Measurements from ENCODE around the gene MRM2.

Gene MRM2

GRCh38 chr7:2261611-2262010 is 19.6 kb upstream of the MRM2 start:
- POLR2A ChIA-PET = no interaction called here
- H3K4me3 ChIP-seq (ENCODE audit: low read depth, low read length) = no peak overlapping the region
- no peak for DNase-seq (ENCODE audit: low read depth, low spot score)
- CTCF ChIA-PET = interaction anchor here (1.6 to 3.6 kb wide), 2 partner anchors 9 to 13 kb away, joined by 3 to 15 read pairs; no protein-coding TSS in a partner anchor
- no peak for TF ChIP-seq CTCF (IDR thresholded peaks at IDR 0.05; ENCODE audit: insufficient read depth, low read length, missing control alignments)

- H3K4me3 ChIP-seq (ENCODE audit: low read depth, low read length) = no peak overlapping the region
- CTCF ChIA-PET = interaction anchor here (3.6 kb wide), 1 partner anchor 12 kb away, joined by 15 read pairs; no protein-coding TSS in a partner anchor
- no peak for DNase-seq (ENCODE audit: low read depth, low spot score)
- POLR2A ChIA-PET = no interaction called here
- TF ChIP-seq CTCF (IDR thresholded peaks at IDR 0.05; ENCODE audit: insufficient read depth, low read length, missing control alignments) = no peak
Observed at GRCh38 chr7:2260820-2261219, 18.8 kb upstream of the MRM2 start.

- DNase-seq (ENCODE audit: low read depth, low spot score) = no peak
- POLR2A ChIA-PET = no interaction called here
- TF ChIP-seq CTCF (IDR thresholded peaks at IDR 0.05; ENCODE audit: insufficient read depth, low read length, missing control alignments) = no peak
- CTCF ChIA-PET = interaction anchor here (3.6 kb wide), 1 partner anchor 11 kb away, joined by 15 read pairs; no protein-coding TSS in a partner anchor
- H3K4me3 ChIP-seq (ENCODE audit: low read depth, low read length) = no peak overlapping the region
Observed at GRCh38 chr7:2259480-2259879, 17.5 kb upstream of the MRM2 start.

GRCh38 chr7:2258661-2259365 is 16.8 kb upstream of the MRM2 start:
- CTCF ChIA-PET = interaction anchor here (3.6 kb wide), 1 partner anchor 10 kb away, joined by 15 read pairs; no protein-coding TSS in a partner anchor
- no peak overlapping the region for H3K4me3 ChIP-seq (ENCODE audit: low read depth, low read length)
- no peak for DNase-seq (ENCODE audit: low read depth, low spot score)
- no peak for TF ChIP-seq CTCF (IDR thresholded peaks at IDR 0.05; ENCODE audit: insufficient read depth, low read length, missing control alignments)
- POLR2A ChIA-PET = no interaction called here

GRCh38 chr7:2257651-2258050 is 15.6 kb upstream of the MRM2 start:
- no peak overlapping the region for H3K4me3 ChIP-seq (ENCODE audit: low read depth, low read length)
- DNase-seq (ENCODE audit: low read depth, low spot score) = no peak
- ChIA-PET CTCF (no interaction called here), POLR2A (no interaction called here)
- TF ChIP-seq CTCF (IDR thresholded peaks at IDR 0.05; ENCODE audit: insufficient read depth, low read length, missing control alignments) = no peak

- CTCF ChIA-PET = interaction anchor here (1.6 kb wide), 1 partner anchor 9 kb away, joined by 3 read pairs; no protein-coding TSS in a partner anchor
- H3K4me3 ChIP-seq (ENCODE audit: low read depth, low read length) = no peak overlapping the region
- POLR2A ChIA-PET = no interaction called here
- no peak for TF ChIP-seq CTCF (IDR thresholded peaks at IDR 0.05; ENCODE audit: insufficient read depth, low read length, missing control alignments)
- DNase-seq (ENCODE audit: low read depth, low spot score) = no peak
Observed at GRCh38 chr7:2257046-2257551, 15.1 kb upstream of the MRM2 start.
